ENCODE results near the gene PYHIN1.

PYHIN1 gene

DNA sequence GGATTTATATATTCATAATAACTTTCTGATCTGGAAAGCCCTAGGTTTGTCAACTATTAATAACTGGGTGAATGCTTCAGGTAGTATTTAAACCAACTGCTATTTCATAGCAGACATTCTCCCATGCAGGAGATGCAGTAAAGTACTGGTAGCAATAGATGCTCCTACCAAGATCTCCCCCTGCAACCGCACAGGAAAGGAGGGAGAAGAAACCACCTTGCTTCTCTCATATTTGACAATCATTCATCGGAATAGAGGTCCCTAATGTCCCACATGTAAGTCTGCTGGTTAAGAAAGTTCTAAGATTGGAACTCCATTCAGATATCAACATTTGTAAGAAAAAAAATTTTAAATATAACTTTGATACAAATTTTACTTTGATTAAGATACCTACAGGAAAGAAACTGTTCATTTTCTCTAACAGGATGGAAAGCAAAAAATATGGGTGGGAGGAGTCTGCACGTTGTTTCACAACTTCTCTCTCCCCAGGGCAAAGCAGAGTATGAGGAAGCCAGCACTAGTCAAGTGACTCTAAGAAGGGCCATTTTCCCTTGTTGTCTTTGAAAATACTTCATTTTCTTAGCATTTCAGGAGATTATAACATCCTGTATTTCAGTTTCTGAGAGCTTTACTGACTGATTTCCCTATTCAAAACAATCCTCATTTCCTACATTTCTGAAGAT is at the start of gene PYHIN1:
Gene PYHIN1 (plus strand): TSS at position 498 of the 683 bp plus-strand sequence. CDS start 5,359 bp downstream, outside the sequence.
- DNase-seq, result no peak

DNA sequence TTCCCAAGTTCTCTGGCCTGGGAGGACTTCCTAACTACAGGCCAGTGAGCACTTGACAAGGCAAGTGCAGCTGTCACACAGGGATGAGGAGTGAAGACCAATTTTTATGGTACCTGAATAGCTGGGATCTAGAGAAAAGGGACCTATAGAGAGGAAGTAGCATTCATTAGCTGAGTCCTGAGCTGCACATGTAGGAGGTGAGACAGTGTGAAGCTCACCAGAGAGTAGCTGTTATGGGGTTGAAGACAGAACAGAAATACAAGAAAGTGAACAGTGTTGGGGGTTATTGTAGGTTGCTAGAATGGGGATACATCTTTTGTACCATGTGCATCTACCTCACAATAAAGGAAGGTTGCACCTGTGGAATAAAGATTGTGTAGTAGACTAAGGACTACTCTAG is 37.7 kb upstream of the PYHIN1 start:
- DNase-seq, result no peak

- no peak for DNase-seq
These were observed 32.6 kb upstream of the PYHIN1 start for GRCh38 chr1:158898722-158899121.

- no peak for DNase-seq
These were observed 29.7 kb upstream of the PYHIN1 start for GRCh38 chr1:158901623-158902022.

DNA sequence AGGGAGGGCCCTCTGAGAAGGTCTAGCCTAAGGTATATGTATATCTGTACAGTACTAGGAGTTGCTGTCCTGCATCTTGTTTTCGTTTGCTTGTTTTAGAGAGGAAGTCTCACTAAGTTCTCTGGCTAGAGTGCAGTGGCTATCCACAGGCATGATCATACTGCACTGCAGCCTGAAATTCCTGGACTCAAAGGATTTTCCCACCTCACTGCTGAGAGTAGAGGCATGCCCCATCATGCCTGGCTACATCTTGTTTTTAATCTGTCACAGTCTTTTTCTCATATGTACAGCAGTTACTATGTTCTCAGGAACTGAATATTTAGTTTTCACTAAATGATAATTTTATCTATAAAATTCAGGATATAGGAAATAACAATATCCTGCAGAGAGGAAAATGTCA is 15.3 kb upstream of the PYHIN1 start:
- DNase-seq, result no peak

GRCh38 chr1:158924677-158925076 is 6.7 kb upstream of the PYHIN1 start:
- DNase-seq, result no peak

DNA sequence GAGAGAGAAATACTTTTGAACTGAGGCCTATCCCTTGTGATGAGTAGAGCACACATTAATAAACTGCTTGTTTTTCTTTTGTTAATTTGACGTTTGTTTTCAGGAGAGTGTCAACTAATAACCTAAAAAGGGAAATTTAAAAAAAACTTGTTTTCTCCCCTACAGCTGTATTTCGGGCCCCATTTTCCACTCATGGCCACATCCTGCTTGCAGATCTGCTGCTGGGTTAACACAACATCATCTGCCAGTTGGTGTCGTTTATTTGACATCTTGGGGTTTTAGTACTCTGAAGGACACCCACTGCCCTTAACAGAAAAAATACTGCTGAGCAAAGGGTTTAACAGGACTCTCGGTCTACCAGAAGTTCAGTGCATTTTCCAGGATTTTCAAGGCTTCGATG is 848 bp upstream of the PYHIN1 start:
- DNase-seq, result no peak

DNA sequence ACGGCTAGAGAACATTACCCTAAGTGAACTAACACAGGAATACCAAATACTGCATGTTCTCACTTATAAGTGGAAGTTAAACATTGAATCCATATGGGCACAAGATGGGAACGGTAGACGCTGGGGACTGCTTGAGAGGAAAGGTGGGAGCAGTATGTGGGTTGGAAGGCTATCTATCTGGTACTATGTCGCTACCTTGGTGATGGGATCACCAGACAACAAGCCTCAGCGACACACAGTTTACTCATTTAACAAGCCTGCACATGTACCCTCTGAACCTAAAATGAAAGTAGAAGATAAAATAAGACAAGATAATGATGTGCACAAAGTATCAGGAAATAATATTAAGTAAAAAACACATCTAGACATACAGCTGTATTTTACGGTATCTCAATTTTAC is 819 bp downstream of the PYHIN1 start:
- no peak for DNase-seq

DNA sequence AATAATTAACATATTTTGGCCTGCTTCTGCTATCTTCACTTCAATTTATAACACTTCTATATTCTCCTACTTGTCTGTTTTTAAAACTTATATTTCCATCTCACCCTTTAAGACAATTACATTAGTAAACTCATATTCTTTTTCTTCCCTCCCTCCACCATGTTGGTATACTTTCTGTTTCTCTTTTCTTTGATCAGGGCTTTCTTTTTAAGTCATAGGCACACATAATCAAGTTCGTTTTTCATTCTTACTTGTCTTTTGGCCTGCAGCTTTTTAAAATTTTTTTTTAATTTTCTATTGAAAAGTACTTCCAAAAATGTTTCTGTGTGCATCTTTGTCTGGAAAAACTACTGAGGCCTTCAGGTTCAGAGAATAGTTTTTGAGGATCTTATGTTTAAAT is 2.3 kb downstream of the PYHIN1 start:
- DNase-seq, result no peak

GRCh38 chr1:158939180-158939579 is 7.8 kb downstream of the PYHIN1 start:
- no peak for DNase-seq

GRCh38 chr1:158941317-158941716 is 10.0 kb downstream of the PYHIN1 start:
- no peak for DNase-seq

DNA sequence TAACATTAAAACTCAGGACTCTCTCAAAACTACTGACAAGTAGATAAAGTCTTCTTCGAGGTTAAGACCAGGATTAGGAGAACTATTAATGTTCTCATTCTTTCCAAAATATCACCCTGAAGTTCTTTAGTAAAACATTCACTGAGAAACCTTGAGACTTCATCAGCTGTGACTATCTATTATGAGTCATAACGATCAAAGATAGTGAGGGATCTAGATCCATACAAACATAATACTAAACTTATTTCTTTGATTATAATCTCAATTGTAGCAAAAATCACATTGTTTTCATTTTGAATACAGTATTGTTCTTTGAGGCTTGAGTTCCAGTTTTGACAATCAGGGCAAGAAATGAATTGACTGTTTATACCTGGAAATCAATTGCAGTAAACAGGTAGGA is 11.1 kb downstream of the PYHIN1 start:
- DNase-seq, result no peak

DNA sequence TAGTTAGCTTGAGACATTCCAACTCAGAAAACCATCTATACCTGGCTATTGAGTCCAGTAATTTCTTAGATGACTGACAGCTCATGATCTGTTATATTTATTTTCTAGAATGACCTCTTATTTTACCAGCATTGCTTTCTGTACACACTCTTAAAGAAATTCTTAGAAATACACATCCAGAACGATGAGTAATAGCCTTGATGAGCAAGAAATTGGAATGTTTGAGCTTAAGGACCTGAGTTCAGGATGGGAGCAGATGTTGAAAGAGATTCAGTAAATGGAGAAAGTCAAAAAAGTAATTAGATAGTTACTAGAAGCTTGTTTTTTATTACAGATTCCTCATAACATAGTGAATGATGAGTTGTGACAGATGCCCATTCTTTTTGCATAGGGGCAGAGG is 11.7 kb downstream of the PYHIN1 start:
- DNase-seq, result no peak

DNA sequence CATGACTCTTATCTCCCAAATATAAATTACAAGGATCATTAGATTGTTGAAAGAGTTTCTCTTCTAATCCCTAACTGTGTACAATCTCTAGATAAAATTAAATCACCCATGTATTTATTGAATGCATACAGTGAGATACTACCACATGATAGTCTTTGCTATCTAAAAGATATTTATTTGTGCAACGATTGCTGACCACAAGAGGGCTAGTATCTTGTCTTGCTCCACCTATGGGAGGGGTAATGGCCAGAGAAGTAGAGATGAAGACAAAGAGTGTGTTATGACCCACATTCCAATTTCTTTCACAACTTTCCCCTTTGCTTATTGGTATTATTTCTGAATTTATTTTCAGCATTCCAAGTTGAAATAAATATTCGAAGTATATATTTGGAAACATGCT is 13.7 kb downstream of the PYHIN1 start:
- DNase-seq, result no peak

GRCh38 chr1:158946785-158947184 is 15.4 kb downstream of the PYHIN1 start:
- DNase-seq, result no peak

GRCh38 chr1:158951956-158952355 is 20.6 kb downstream of the PYHIN1 start:
- DNase-seq, result no peak

- no peak for DNase-seq
These were observed 21.1 kb downstream of the PYHIN1 start for GRCh38 chr1:158952416-158952815.

DNA sequence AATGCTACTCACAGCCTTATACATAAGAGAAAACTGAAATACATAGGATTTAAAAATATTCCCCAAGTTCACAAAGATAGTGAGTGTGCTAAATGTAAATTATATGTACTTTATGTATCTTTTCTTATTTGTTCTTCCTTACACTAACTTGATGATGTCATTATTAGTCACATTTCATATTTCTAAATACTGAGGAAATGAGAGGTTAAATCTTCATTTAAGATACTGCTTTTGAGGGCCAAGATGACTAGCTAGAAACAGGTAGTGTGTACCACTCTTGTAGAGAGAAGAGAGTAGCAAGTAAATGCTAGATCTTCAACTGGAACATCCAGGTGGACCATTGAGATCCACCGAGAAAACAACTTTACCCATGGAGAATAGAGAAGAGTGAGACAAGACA is 29.8 kb downstream of the PYHIN1 start:
- no peak for DNase-seq

DNA sequence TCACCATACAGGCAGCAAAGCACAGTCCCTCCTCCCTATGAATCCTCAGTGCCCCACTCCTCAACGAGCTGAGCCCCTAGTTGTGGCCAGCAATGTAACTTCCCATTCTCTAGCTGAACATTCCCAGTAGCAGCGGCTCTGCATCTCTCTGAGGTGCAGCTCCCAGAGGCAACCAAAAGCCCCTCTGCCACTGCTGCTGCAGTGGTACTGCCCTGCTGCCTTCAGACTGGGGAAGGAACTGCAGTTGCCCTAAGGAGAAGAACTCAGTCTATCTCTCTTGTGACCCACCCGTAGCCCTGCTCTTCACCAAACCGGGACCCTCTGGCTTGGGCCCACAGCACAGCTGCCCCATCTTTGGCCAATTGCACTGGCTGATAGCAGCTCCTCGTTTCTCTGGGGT is 31.6 kb downstream of the PYHIN1 start:
- DNase-seq, result no peak

- DNase-seq, result no peak
These were observed 37.8 kb downstream of the PYHIN1 start for GRCh38 chr1:158969166-158969565.

GRCh38 chr1:158969855-158970254 is 38.5 kb downstream of the PYHIN1 start:
- no peak for DNase-seq

DNA sequence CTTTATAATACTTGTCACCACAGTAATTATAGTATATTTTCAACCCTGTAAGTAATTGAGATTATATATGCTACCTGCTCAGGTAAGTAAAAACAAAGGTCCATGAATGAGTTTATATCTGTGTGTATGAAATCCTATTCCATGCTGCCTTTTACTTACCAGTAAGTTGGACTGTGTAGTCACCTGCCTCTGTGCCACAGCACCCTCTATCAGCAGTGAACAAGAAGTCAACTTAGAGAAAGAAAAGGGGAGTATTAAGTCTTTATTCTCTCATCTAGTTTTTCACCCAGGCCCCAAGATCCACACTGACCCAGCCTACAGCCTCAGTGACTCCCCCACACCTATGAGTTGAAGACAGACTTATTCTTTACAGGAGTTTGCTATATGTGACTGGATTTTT is 41.5 kb downstream of the PYHIN1 start:
- DNase-seq, result no peak

- no peak for DNase-seq
These were observed 44.9 kb downstream of the PYHIN1 start for GRCh38 chr1:158976219-158976618.

- no peak for DNase-seq
These were observed 47.4 kb downstream of the PYHIN1 start for GRCh38 chr1:158978730-158979129.

DNA sequence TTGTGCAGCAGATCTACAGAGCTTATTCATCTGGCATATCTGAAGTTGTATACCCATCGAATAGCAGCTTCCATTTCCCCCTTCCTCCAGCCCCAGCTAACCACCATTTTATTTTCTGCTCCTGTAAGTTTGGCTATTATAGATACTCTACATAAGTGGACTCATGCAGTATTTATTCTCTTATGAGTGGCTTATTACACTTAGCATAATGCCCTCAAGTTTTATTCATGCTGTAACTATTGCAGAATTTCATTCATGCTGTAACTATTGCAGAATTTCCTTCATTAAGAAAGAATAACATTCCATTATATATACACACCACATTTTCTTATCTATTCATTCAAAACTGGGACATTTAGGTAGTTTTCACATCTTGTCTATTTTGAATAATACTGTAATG is 47.9 kb downstream of the PYHIN1 start:
- no peak for DNase-seq

DNA sequence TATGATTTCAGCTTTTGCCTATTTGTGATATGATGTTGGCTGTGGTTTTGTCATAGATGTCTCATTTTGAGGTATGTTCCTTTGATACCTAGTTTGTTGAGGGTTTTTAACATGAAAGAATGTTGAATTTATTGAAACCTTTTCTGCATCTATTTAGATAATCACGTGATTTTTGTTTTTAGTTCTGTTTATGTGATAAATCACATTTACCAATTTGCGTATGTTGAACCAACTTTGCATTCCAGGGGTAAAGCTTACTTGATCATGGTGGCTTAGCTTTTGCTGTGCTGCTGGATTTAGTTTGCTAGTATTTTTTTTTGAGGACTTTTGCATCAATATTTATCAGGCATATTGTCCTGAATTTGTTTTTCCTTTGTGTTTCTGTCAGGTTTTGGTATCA is 51.9 kb downstream of the PYHIN1 start:
- no peak for DNase-seq
